Measurements from ENCODE around the gene JPH3. TPM values are rescaled to one million over a fixed set of nuclear protein-coding genes. Genes with fewer than 3 reads are reported as not detected.

Gene JPH3
- polyA plus RNA-seq, 3 donors: 1.0 to 1.2 (median 1.1) TPM

GRCh38 chr16:87735270-87736007, 133.1 kb downstream of the JPH3 start:
- no peak for DNase-seq

- DNase-seq: no peak
Observed at GRCh38 chr16:87736008-87736382, 133.7 kb downstream of the JPH3 start.

GRCh38 chr16:87739801-87740200, 137.5 kb downstream of the JPH3 start:
- DNase-seq: no peak

- DNase-seq: no peak
Observed at GRCh38 chr16:87740441-87740840, 138.1 kb downstream of the JPH3 start.

GRCh38 chr16:87740909-87741424, 138.7 kb downstream of the JPH3 start:
- DNase-seq: no peak

- no peak for DNase-seq
Observed at GRCh38 chr16:87741700-87742415, 139.6 kb downstream of the JPH3 start.

- DNase-seq: no peak
Observed at GRCh38 chr16:87742781-87743490, 140.6 kb downstream of the JPH3 start.

- no peak for DNase-seq
Observed at GRCh38 chr16:87744750-87745514, 142.6 kb downstream of the JPH3 start.

- DNase-seq: no peak
Observed at GRCh38 chr16:87746178-87746577, 143.9 kb downstream of the JPH3 start.

Other genes starting within 250 kb of the JPH3 start
- 10 to 100 TPM; 24.0 to 25.9 (median 24.8) TPM for gene FBXO31, start 218.7 kb upstream of the JPH3 start, polyA plus RNA-seq (ENCODE audit: insufficient read length in 3 of 3)
- gene MAP1LC3B, start 210.2 kb upstream of the JPH3 start, polyA plus RNA-seq (ENCODE audit: insufficient read length in 3 of 3): 10 to 100 TPM; 59.2 to 61.7 (median 60.5) TPM
- gene ZCCHC14, start 109.5 kb upstream of the JPH3 start, polyA plus RNA-seq (ENCODE audit: insufficient read length in 3 of 3): 10 to 100 TPM; 30.9 to 40.3 (median 34.4) TPM
- 10 to 100 TPM; 28.9 to 42.6 (median 41.0) TPM for gene KLHDC4, start 163.5 kb downstream of the JPH3 start, polyA plus RNA-seq (ENCODE audit: insufficient read length in 3 of 3)